HuH-7.5 (cell line): ENCODE measurements around the gene TPRG1L.

Experiments
- DNase-seq: peaks from one replicate; pipeline ENCODE4 v3.0.0; 2011; ENCODE audit warnings: low spot score

Gene TPRG1L

DNA sequence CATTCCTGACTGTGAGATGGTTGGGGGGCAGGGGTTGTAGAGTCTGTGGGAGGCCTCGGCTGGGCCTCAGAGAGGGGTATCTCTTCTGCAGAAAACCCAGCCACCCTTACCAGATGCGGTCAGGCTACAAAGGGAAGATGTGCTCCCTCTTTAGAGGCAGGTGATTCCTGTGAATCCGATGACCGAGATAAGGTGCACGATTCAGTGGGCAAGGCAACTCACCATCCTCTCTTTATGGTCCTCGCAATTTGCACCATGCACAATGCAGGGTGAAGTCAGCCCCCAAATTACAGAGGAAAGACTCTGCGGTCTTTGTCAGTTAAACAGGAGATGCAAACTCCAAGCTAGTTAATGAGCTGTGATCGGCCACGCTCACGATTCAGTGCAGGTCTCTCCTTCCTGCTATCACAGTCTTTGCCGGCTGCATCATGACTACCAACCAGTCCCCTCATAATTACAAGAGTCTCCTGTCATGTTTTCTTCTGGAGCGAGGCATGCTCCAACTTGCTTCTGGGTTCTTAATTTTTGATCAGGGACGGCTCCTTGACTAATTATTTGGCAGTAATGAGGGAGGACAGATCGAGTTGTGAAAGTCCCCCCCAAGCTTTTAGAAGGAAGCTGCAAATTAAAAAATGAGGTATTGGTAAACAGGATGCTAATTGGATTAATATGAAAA is 40.0 kb downstream of the TPRG1L start:
- no peak for DNase-seq

DNA sequence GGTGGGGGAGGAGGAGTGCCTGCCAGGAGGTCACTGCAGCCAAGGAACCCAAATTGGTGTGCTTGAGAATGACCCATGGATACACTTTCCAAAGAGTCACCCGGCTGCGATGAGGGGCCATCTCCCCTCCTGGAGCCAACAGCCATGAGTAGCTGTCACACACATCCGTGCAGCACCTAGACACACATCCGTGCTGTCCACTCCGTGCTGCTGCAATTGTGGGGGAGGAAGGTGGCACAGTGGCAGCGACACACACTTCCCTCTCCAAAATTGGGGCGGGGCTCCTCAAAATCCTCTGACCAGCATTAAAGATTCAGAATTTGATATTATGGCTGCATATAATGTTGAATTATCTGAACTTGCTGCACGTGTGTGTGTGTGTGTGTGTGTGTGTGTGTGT is 43.3 kb downstream of the TPRG1L start:
- DNase-seq: no peak

DNA sequence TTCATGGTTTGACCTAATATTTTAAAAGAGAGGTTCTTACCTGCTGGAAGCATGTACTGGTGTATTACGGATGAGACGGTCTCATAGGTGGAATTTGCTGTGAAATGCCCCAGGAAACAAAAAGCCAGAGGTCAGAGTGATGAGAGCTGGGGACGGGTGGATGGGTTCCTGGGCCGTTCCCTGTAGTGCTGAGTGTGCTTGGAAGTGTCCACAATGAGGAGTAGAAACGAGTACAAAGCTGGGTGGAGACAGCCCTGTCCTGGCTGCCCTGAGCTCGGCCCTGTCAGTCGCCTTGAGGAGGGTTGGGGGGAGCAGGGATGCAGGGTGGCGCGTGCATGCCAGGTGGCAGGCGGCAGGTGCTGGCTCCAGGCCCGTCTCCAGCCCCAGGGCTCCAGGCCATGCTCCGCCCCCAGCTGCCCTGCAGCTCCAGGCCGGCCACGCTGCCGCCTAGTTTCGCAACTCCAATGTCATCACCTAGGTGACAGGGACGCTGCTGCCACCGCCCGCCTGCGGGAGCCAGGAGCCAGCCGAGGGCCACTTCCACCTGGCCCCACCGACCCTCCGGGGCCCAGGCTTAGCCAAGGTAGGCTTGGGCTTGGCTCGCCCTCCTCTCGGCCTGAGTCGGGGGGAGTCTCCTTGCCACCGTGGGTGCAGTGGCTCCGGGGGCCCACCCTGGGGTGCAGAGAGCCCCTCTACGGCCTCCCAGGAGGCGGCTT is 43.9 kb downstream of the TPRG1L start:
- DNase-seq: peak; percentile 94

DNA sequence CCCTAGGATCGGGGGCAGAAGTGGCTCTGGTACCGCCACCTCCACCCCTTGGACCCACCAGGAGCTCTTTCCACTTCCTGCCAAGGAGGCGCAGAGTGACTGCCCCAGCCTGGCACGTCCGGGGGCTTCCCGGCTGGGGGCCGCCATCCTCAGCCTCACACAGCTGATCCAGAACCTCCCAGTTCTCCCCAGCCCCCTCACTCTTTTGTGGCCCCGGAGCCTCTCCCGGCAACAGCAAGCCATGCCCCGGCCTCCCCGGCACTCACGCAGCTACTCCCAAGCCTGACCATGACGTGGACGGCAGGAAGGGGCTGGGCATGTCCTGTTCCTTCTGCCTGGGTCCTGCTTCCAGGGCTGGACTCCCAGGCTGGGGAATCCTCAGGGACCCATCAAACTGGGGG is 44.6 kb downstream of the TPRG1L start:
- DNase-seq: no peak

DNA sequence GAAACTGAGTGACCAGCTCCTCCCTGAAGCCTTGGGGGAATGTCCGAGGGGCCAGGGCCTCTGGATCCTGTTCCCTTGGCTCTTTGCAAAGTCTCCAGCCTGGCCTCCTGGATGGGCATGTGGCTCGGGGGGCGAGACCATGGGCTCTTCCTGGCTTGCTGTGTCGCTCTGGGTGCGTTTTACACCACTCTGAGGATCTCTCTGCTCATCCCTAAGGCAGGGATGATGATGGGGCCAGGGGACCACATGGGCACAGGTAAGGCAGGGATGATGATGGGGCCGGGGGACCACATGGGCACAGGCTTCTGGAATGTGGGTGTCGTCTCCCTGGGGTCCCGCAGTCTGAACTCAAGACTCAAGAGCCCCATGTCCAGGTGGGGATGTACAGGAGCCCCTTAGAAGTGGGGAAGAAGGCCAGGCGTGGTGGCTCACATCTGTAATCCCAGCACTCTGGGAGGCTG is 45.2 kb downstream of the TPRG1L start:
- no peak for DNase-seq

DNA sequence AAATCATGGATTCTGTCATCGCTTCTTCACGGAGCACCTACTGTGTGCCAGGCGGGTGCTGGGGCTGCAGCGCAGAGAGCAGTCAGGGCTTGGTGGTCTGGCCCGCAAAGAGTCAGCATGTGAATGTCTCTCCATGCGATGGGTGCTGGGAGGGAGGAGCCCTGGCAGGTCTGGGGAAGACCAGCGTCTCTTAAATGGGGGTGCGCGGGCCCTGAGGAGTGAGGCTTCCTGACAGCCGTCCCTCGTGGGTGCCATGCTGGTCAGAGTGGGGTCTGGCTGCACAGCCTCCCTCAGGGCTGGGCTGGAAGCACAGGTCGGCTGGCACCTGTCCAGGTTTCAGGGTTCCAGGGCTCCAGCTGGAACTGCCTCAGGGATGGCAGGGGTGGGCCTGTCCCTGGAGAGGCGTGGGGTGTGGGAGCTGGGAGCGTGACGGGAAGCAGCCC is 46.0 kb downstream of the TPRG1L start:
- no peak for DNase-seq

DNA sequence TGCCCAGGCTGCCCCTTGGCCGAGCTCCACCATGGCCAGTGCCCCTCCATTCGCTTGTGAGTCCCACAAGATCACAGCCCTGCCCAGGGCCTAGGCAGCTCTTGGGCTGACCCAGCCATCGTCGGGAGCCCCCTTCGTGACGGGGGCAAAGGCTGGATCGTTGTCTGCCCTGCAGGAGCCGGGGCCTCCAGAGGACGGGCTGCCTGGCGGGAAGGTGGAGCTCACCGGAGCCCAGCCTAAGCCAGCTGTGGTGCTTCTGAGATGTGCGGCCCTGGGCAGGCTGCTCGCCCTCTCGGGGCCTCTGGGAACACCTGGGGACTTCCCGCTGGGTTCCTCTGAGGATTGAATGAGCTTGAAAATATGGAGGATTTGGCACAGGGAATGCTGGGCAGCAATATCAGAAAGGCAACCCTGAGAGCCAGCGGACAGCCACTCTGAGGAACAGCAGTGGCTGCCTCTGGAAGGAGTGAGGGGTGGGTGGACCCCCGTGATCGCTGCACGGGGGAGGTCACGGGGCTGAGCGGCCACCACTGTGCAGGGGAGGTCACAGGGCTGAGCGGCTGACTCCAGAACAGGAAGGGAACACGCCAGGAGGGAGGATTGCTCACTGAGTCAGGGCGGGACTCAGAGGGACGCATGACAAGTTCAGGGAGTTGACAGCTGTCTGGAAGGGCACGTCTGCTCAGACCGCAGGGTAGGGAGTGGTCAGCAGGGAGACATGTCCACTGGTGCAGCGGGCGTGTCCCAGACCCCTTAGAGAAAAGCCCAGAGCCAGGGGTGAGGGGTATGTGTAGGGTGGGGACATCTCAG is 46.8 kb downstream of the TPRG1L start:
- DNase-seq: no peak

DNA sequence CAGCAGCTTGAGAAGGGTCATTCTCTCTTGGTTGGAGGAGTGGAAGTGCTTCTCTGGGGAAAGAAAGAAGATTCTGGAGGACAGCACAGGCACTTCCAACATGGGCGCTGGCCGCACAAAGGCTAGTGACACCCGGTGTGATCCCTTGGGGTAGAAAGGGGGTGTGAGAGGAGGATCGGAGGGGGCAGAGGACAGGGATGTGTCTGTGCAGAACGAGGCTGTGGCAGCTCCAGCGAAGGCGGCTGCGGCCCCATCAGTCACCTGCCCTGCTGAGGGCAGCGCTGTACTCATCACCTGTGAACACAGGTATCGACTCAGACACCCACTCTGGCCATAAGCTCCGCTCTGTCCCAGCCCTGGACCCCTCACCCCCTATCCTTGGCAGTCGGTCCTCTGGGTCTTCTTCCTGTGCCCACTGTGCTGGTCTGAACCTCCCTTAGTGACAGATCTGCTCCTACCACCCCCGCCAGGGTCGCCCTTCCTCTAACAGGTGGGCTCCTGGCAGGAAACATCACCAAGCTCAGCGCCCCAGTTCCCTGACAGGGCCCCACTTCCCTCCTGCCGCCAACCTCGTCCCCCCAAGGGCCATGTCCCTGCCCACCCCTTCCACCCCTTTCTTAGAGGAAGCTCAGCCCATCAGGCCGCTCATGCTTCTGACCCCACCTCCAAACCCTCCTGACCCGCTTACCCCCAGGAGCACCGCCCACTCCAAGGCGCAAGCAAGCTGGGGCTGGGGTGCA is 47.6 kb downstream of the TPRG1L start:
- DNase-seq: no peak

DNA sequence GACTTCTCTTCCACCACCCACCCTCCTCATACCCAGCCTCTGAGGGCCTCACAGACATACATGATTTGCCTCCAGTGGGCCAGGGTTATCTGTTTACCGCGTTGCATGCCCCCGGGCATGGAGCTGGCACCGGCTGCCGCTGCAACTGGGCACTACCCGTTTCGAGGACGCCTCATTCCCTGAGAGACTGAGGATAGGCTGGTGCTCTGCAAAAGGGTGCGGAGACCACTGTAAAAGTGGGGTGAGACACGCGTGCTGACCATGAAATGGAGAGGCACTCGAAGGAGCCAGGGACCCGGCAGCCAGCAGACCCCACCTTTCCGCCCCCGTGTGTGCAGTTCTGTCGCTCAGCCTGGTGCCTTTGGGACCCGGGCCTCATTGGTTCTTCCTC is 48.2 kb downstream of the TPRG1L start:
- DNase-seq: no peak

DNA sequence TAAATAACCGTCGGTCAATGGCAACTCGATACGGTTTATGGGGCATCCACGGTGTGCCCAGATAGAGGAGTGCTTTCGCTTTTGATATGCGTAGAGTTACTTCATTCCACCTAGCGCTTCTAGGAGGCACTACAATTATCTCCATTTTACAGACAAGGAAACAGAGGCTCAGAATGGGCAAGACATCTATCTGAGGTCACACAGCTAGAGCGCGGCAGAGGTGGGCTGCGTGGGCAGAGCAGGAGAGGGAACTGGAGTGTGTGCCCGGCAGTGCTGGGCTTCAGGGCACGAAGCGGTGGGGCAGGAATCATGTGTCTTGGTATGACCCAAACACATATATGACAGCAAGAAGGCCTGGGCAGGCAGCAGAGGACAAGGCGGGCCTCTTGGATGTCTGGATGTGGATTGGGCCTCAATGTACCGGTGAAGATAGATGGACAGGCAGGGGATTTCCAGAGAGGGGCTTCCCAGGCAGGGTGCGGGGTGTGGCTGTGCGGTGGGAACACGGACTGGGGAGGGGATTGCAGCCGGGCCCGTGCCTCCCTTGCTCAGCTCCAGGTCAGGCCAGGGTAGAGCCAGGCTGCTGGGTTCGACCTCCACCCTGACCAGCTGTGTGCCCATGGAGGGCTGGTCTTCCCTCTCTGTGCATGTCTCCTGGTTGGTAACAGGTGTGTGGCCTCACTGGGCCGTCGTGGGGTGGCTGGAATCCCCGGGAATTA is 48.7 kb downstream of the TPRG1L start:
- no peak for DNase-seq

DNA sequence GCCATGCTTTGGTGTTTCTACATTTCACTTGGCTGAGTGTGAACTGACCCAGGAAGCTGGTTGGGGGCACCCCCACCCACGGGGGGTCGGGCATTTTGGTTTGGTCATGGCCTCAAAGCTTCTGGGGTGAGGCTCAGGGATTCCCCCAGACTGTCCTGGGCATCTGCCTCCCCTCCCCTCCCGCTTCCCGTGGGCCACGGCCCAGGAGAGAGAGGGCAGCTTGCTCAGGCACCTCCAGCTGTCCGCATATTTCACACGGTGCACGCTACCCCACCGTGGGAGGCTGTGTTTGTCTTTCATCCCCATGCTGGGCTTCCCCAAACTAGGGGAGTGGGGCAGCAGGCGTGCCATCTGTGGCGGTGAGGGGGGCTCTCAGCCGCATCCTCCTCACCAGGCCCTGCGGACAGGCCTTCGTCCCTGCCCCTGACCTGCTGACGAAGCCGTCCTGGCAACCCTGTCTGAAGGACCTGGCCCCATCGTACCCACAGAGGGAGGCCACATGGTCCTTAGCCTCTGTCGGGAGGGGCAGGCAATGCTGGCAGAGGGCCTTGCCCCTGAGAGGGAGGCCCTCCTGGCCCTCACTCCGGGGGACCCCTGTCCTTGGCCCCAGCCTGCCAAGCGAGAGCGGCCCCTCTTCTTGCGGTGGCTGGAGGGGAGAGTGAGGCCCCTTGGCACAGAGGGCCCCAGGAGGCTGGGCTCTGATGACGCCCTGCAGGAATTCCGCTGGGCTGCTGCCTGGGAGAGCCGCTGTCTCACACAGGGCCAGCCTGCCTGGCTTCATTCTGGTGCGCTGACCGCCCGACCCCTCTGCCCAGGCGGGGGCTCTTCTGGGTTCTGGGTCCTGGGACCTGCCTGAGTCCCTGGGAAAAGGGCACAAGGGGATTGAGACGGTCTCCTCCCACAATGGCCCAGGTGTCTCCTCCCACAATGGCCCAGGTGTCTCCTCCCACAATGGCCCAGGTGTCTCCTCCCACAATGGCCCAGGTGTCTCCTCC is 49.6 kb downstream of the TPRG1L start:
- DNase-seq: no peak

DNA sequence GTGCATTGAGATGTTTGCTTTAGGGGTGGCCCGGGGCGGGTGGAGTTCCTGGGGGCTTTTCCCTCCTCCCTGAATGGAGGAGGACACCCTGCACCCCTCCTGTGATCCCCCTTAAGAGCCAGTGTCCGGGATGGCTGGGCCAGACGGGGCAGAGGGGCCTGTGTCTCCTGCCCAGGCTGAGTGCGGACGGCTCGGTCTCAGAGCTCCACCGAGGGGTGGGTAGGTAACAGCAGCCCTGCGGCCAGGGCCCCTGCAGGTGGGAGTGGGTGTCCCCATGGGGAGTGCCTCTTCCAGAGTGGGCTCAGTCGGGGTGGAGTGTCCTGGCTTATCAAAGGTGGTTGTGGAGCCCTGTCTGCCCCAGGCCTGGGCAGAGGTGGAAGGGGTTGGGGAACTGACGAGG is 50.6 kb downstream of the TPRG1L start:
- DNase-seq: no peak

DNA sequence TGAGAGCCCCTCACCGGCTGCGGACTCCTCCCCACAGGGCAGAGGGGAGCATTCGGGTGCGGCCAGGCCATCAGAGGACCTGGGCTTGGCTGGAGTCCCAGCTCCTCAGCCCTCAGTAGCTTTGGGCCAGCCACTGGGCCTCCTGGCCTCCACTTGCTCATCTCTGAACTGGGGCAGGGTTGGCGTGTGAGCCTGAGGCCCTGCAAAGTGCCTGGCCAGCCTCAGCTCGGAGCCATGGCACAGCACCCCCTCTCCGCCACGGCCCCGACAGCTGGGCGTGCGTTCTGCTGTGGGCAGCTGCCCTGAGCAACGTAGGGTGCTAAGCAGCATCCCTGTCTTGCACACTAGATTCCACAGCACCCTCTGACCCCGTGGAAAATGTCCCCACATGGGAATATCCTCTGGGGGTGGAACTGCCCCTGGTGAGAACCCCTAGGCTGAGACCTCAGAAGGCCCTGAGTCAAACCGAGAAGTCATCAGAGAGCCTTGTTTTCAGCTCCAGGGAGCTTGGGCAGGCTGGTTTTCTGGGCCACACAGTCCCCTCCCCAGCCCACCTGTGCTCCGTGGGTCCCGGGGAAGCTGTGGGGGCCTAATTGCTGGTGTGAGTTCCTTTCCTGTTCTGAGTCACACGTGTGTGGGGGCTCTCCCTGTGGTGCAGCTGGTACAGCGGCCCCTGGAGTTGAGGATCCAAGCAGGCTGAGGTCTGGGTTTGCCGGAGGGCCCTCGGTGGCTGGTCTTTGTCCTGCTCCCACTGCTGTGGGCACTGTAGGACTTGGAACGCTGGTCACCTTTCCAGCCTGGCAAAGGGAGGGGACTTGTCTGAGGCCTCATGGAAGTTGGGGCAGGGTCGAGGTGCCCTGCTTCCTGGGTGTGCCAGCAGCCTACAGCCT is 52.0 kb downstream of the TPRG1L start:
- no peak for DNase-seq

DNA sequence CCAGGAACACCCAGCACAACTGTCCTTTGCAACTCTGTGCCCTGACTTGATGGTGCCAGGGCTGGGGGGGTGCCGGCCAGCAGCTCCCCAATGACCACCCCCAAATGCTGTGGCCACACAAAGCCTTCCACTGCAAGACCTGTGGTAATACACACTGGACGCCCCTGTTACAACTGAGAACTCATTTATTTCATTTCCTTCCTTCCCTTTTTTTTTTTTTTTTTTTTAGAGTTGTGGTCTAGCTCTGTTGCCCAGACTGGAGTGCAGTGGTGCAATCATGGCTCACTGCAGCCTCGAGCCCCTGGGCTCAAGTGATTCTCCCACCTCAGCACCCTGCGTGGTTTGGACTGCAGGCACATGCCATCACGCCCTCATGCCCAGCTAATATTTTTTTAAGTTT is 52.7 kb downstream of the TPRG1L start:
- no peak for DNase-seq

DNA sequence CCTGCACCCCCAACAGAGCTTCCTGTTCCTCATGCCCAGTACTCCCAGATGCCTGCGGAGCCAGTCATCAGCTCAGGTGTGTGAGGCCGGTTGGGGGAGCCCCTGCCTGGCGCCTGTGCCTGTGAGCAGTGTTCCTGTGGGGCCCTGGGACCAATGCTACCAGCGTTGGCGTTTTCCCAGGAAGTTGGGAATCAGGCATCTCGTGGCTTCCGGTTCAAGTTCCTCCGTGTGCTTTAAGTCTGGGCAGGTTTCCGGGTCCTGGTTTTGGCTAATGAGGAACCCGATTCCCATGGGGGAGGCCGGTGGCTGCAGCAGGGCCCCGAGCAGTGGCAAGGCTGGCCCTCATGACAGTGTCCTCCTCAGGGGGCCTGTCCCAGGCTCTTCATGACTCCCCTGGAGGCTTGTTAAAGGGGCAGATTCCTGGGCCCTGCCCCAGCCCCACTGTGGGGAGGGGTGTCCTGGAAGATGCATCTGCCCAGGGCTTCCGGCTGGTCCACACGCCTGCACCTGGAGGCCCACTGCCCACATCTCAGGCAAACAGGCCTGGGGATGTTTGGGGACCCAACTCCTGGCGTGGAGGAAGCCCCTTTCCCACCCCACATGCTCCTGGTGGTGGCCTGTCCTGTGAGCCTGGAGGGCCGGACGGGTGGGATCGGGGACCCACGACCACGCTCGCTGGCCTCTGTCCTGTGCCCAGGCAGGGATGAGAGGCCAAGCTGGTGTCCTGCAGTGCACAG is 53.7 kb downstream of the TPRG1L start:
- no peak for DNase-seq

DNA sequence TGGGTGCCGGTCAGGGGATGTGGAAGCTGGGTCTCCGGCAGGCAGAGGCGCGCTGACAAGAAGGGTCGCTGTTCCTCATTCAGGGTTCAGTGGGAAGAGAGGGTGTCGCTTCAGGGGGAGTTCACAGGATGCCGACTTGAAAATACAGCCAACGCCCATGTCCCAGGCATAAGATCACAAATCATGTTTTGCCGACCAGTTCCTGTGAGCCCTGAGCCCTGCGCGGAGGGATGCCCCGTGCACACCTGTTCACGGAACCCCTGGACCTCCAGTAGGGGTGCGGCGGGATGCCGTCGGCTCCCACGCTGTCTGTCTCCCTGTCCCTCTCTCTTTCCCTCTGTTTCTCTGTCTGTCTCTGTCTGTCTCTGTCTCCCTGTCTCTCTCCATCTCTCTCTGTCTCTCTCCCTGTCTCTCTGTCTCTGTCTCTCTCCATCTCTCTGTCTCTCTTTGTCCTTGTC is 54.3 kb downstream of the TPRG1L start:
- no peak for DNase-seq
